ENCODE measurements around the gene CLGN. TPM values are rescaled to one million over a fixed set of nuclear protein-coding genes. Genes with fewer than 3 reads are reported as not detected.

Gene CLGN
- total RNA-seq, 1 donor from 2014 or later = 37.8 TPM

GRCh38 chr4:140343303-140343702 is 84.1 kb downstream of the CLGN start:
- Histone ChIP-seq H3K79me2 (ENCODE audit: low read depth) (no peaks in the 10 kb centered on the region), H3K9ac (no peak overlapping the region), H3K9me3 (ENCODE audit: low read depth) (no peaks in the 10 kb centered on the region), H2AFZ (replicated peaks) (no peak overlapping the region), H3K4me1 (peaks cover 9% of the 10 kb centered on the region), H3K27me3 (peaks cover 7% of the 10 kb centered on the region), H3K27ac (no peak overlapping the region), H3K4me3 (no peak overlapping the region), H3F3A (ENCODE audit: low read depth) (no peaks in the 10 kb centered on the region), H4K20me1 (ENCODE audit: low read depth) (no peaks in the 10 kb centered on the region), H3K36me3 (no peaks in the 10 kb centered on the region), H3K4me2 (no peak overlapping the region)
- Mint-ChIP-seq H3K27me3 (ENCODE audit: insufficient read depth, low read depth) (peaks cover 5% of the 10 kb centered on the region), H3K4me3 (no peak overlapping the region), H3K36me3 (no peaks in the 10 kb centered on the region), H3K27ac (no peak overlapping the region), H3K4me1 (peaks cover 11% of the 10 kb centered on the region), H3K9me3 (peaks cover 5% of the 10 kb centered on the region)
- no peak for TF ChIP-seq EZH2 (IDR thresholded peaks at IDR 0.05)
- no peak for TF ChIP-seq CTCF (IDR thresholded peaks at IDR 0.05)
- TF ChIP-seq EZH2phosphoT487 (IDR thresholded peaks at IDR 0.05) = no peak
- no peak for DNase-seq (ENCODE audit: low spot score)

- no peak overlapping the region for H3K27ac ChIP-seq
- H3K9me3 Mint-ChIP-seq = peaks cover 7% of the 10 kb centered on the region
- no peaks in the 10 kb centered on the region for H4K20me1 ChIP-seq (ENCODE audit: low read depth)
- no peaks in the 10 kb centered on the region for H3K79me2 ChIP-seq (ENCODE audit: low read depth)
- H3K4me3 ChIP-seq = no peak overlapping the region
- no peak for TF ChIP-seq EZH2phosphoT487 (IDR thresholded peaks at IDR 0.05)
- no peak for TF ChIP-seq EZH2 (IDR thresholded peaks at IDR 0.05)
- H3K27ac Mint-ChIP-seq = no peak overlapping the region
- DNase-seq (ENCODE audit: low spot score) = no peak
- H3K27me3 ChIP-seq = peaks cover 7% of the 10 kb centered on the region
- no peaks in the 10 kb centered on the region for H3K36me3 Mint-ChIP-seq
- no peaks in the 10 kb centered on the region for H3K36me3 ChIP-seq
- no peak overlapping the region for H3K4me2 ChIP-seq
- H3K4me1 ChIP-seq = peaks cover 9% of the 10 kb centered on the region
- no peak overlapping the region for H2AFZ ChIP-seq (replicated peaks)
- no peaks in the 10 kb centered on the region for H3K9me3 ChIP-seq (ENCODE audit: low read depth)
- no peak overlapping the region for H3K4me3 Mint-ChIP-seq
- H3F3A ChIP-seq (ENCODE audit: low read depth) = no peaks in the 10 kb centered on the region
- H3K4me1 Mint-ChIP-seq = peaks cover 11% of the 10 kb centered on the region
- H3K27me3 Mint-ChIP-seq (ENCODE audit: insufficient read depth, low read depth) = peaks cover 2% of the 10 kb centered on the region
- H3K9ac ChIP-seq = no peak overlapping the region
Measured at GRCh38 chr4:140342620-140343019, 84.8 kb downstream of the CLGN start.

Other genes starting within 250 kb of the CLGN start
- 94.6 and 170 TPM in 2 replicates for gene SCOC, start 54.0 kb downstream of the CLGN start, total RNA-seq (ENCODE audit: low replicate concordance)
- gene MGAT4D, start 70.6 kb upstream of the CLGN start, total RNA-seq (ENCODE audit: low replicate concordance) = not detected in 2 replicates
- 66.1 and 128 TPM in 2 replicates for gene ELMOD2, start 96.5 kb upstream of the CLGN start, total RNA-seq (ENCODE audit: low replicate concordance)
- 0.28 TPM in 1 of 2 replicates, not detected in the other for gene UCP1, start 141.3 kb upstream of the CLGN start, total RNA-seq (ENCODE audit: low replicate concordance)